DMS79 (cell line): ENCODE data around the gene JAKMIP1.

Source experiments
- DNase-seq: peaks from one replicate; lab custom pipeline; 2025; lab: John Stamatoyannopoulos, UW

JAKMIP1 gene

DNA sequence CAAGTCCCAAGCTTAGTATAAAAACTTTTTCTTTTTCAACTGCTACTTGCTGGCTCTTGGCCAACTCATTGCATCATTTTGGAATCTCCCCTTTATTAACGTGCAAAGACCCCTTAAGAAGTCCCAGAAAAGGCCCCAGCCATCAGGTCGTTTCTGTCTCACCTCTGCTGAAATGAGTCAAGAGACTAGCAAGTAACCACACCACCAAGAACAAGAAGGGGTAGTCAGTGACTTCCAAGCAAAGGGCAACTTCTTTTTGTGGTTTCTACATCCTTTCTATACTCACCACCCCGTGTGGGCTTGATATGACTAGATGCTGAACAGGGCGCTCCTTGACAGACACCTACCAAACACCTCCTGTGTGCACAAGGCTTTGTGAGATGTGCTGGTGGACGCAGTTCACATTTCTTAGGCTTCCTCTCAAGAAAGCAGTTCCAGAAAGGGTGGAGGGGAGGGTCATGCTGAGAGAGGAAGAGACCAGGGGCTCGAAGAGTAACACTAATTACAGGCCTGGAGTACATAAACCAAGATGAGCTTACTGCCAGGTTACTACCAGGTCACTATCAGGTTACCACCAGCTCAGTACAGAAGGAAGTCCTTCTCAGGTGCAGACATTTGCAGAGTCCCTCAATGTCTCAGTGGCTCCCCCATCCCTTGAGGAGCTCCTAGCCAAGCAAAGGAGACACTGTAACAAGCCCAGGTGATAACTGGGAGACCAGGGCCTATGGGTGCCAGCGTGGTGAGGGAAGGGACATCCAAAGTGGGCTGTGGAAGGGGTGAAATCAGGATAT lies 19.3 kb downstream of the JAKMIP1 start:
- no peak for DNase-seq

DNA sequence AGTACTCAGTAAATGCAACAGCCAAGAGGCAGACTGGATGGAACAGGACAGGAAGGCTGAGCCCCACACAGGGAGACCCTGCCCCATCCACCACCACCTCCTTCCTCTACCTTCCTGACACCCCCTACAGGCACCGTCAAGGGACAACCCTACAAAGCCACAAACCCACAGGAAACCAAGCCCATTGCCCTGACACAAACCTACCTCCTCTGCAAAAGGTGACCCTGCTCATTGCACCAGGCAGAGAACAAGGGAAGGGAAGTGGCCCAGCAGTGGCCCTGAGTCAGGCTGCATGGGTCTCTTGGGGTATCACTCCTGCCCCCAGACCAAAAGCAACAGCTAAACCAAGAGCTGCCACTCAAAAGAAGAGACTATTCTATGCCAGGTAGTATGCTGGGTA lies 21.0 kb downstream of the JAKMIP1 start:
- DNase-seq, result no peak

DNA sequence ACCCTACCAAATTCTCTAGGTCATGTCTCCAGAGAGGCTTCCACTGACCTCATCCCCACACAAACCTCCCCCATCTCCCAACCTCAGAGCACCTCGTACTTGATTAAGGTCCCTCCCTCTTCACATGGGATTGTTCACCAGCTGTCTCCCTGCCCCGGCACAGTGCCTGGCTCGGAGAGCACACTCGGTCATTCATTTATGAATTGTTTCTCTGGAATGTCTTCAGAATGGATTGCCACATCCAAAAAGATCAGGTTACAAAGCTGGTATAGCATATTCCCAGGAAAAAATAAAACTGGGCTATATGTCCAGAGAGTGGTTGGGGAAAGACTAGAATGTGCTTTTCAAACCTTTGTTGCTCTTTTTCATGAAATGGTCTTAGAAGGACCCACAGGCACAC lies 21.6 kb downstream of the JAKMIP1 start:
- no peak for DNase-seq

DNA sequence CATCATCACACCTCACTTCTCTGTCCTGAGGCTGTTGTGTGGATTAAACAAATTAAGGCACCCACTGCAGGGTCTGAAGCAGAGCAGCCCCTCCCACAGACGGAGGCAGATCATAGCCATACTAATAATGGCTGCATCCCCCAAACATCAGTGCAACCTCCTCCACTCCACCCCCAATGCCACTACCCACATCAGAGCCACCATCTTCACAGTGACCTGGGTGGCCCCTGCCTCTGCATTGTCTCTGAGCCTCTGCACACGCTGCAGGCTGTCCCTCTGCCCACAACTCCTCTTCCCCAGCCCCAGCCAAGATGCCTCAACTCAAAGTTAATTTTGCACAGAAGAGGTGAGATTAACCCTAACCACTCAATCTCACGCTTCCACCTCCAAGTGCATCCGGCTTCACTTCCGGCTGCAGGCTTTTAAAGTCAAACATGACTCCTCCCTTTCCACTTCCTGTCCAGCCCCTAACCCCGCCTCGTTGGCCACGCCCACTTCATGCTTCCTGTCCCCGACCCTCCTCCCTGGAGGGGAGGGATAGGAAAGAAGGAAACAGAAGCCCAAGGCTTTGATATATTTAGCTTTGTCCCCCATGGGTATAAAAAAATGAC lies 22.7 kb downstream of the JAKMIP1 start:
- no peak for DNase-seq

DNA sequence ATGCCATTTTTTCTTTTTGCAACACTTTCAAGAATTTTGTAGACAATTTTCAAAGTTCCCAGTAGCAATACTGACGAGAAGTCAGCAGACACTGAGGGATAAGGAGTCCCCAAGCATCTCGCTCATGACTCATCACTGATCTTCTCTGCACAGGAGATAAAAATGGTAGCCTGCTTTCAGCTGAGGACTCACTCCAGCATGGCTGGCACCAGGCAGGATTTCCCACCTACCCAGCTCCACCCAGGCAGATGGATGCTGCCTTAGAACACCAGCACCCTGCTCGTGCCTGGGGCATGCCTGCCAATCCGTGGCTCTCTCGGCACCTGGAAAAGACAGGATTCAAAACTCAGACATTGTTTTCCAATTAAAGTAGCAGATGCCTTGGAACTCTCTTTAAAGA lies 24.9 kb downstream of the JAKMIP1 start:
- DNase-seq, result no peak

DNA sequence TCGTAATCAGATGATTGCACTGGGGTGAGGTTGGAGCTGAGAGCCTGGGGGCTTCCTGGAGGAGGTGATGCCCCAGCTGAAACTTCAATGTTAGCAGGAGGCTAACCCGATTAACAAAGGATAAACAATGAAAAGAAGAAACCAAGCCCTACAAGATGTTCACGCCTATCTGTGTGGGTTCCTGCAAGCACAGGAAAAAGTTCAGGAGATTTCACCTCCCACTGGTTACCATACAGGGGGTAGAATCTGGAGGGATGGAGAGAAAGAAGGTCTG lies 27.5 kb downstream of the JAKMIP1 start:
- no peak for DNase-seq

DNA sequence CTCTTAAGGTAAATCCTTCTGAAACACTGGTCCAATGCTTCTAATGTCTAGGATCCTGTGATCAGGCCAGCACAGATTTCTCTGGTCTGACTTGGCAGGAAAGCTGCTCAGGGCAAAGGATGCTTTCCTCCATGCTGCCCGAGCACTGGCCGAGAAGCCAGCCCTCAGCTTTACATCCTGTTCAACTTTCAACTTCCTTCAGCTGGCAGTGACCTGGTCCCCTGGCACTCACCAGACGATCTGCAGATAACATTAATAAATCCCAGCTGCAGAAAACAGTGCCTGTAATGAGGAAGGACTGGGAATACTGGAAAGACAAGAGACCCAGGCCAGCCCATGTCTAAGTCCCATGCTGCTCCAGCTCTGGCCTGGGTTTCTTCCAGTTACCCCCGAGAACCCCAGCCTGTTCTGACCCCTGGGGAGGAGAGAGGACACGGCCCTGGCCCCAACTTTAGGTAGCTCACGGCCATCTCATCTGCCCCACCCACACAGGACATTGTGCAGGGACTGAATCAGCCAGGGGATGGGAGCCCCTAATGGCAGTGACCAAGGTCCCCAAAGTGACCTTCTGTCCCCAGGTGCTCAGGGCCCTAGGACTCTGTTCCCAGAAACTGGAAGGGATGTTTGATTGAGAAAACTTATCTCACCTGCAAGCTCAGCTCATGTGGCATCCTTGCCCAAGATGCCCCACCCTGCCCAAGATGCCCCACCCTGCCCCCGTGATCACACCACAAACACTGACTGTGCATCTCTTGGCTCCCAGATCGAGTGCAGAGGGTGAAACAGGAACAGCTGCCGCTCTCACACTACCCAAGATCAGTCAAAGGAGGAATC lies 28.0 kb downstream of the JAKMIP1 start:
- DNase-seq, result no peak

DNA sequence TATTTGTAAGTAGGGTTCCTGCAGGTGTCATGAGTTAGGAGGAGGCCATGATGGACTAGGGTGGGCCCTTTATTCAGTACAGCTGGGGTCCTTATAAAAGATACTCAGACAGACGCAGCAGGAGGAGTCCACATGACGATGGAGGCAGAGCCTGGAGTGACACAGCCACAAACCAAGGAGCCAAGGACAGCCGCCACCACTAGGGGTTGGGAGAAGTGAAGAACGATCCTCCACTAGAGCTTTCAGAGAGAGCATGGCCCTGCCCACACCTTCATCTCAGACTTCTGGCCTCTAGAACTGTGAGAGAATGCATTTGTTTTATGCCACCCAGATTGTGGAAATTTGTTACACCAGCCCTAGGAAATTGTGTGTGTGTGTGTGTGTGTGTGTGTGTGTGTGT lies 31.1 kb downstream of the JAKMIP1 start:
- no peak for DNase-seq

DNA sequence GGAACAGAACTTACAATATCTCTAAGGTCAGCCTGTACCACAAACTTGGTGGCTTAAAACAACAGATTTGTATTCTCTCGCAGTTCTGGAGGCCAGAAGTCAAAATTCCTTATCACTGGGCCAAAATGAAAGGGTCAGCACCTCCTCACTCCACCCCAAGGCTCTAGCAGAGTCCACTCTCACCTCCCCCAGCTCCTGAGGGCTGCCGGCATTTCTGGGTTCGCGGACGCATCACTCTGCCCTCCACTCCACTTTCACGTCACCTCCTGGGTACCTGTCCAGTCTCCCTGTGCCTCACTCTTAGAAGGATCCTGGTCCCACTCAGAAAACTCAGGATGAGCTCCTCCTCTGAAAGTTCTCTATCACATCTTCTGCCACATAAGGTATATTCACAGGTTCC lies 34.6 kb downstream of the JAKMIP1 start:
- no peak for DNase-seq

DNA sequence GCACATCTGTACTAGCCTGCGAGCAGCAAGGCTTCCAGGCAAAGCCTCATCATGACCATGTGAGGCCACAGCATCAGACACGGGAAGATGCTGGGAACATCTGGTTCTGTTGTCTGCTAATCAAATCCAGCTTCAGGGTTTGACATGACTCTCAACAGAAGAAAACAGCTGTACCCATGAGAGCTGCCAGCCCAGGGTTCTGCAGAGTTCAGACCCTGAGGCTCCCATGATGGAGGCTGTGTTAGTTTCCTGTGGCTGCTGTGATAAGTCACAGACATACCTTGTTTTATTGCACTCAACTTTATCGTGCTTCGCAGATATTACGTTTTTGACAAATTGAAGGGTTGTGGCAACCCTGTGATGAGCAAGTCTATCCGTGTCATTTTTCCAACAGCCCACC lies 37.5 kb downstream of the JAKMIP1 start:
- no peak for DNase-seq

DNA sequence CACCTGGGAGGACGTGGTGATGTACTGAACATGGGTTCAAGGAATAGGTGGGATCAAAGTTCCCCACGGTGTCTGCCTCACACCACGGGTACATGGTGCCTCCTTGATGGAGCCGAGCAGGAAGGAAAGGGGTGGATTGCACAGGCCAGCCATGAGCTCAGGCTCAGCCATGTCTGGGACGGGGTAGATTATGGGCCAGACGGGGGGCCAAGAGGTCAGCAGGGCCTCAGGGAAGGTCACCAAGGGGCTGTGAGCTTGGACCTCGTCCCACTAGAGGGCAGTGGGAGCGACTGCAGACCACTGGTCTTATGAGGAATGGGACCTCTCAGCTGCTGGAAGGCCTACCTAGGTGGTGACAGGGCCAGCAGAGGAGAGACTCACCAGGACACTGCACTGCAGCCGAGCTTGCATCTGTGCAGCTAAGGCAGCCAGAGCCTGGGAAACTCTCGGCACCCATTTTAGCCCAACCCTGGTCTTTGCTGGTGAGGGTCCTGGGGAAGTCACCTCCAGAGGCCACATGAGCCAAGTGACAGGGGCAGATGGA lies 38.4 kb downstream of the JAKMIP1 start:
- DNase-seq, result no peak

DNA sequence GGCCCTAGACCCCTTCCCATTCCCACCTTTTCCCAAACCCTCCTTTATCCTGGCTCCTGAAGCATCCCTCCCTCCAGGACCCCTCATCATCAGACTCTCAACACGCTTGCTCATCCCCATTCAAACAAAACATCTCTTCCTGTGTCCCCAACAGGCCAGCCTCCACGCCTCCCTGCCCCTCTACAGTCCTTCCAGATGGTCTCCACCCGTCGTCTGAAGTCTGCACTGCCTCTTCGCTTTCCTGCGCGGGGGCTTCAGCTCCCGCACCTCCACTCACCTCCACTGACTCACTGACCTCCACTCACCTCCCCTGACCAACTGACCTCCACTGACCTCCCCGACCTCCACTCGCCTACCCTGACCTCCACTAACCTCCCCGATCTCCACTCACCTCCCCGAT lies 39.8 kb downstream of the JAKMIP1 start:
- DNase-seq, result no peak

DNA sequence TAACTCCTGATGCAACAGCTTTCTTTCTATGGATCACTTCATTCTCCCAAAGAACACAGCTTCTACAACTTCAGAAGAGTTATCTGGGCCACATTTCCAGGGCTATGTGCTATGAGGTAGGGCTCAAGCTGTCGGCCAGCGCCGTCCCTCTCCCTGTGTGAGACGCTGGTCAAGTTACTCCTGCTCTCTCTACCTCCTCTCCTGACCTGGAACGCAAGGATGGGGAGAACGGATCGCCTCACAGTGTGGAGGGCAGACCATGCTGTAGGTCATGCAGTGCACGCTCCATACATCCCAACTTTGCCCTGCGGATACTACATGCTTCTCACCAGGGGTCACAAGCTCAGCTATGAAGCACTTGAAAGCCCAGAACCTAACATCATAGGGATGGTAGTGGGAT lies 42.4 kb downstream of the JAKMIP1 start:
- no peak for DNase-seq

DNA sequence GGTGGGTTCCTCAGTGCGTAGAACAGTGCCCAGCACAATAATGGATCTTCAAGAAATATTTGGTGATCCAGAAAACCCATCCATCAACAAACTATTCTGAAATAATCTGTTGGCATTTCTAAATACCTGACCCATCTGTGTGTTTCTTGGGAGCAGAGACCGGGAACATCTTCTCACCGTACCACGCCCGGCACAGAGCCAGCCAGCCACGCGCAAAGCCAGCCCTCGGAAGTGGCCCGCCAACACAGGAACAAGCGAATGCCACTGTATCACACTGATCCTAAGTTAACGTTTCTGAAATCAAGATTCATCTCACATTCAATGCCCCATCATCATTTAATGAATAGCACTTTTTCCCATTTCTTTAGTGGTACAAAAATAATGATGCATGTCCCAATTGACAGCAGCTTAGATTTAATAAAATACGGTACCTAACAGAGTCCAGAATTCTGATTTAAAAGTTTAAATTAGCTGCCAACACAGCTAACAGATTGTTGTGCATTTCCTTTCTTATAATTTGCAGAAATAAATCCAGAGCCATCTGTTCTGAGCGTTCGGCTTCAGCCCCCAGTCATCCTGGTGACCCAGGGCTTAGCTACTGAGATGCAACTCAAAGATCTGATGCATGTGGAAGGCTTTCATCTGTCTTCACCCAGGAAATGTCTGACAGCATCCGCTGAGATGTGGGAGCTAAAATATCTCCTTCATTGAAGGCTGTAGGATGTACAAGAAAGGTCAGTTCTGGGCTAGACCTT lies 44.2 kb downstream of the JAKMIP1 start:
- DNase-seq, result no peak

DNA sequence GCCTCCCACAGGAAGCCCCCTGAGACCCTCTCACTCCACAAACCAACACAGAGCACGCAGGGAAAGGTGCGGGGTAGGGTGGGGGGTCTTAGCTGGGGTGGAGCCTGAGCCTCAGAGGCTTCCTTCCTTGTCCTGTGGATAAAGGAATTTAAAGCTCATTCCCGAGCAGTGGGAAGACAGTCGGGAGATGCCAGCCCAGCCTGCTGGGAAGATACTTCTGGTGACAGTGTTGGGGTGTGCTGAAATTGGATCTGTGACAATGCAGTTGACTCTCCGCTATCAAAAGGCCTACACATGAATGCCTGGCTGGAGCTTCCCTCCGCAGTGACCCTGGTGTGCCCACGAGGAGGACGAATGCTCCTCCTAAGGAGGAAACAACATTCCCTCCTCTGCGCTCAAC lies 45.5 kb downstream of the JAKMIP1 start:
- DNase-seq, result no peak

DNA sequence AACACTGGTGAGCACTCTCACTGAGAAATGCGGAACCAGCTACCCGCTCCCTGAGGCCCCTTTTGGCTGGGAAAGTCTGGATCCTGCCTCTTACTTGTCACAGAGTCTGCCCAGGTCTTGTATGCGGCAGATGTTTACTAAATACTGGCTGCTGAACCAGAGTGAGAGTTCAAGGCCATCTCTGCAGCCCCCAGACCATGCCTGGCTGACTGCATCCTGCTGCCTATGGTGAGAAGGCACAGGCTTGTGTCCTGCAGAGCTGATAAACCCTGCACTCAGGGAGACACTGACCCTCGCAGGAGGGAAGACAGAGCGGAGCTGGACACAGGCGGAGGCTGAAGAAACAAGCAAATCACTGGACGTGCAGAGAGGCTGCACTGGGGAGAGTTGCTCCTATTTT lies 46.5 kb downstream of the JAKMIP1 start:
- DNase-seq, result no peak

DNA sequence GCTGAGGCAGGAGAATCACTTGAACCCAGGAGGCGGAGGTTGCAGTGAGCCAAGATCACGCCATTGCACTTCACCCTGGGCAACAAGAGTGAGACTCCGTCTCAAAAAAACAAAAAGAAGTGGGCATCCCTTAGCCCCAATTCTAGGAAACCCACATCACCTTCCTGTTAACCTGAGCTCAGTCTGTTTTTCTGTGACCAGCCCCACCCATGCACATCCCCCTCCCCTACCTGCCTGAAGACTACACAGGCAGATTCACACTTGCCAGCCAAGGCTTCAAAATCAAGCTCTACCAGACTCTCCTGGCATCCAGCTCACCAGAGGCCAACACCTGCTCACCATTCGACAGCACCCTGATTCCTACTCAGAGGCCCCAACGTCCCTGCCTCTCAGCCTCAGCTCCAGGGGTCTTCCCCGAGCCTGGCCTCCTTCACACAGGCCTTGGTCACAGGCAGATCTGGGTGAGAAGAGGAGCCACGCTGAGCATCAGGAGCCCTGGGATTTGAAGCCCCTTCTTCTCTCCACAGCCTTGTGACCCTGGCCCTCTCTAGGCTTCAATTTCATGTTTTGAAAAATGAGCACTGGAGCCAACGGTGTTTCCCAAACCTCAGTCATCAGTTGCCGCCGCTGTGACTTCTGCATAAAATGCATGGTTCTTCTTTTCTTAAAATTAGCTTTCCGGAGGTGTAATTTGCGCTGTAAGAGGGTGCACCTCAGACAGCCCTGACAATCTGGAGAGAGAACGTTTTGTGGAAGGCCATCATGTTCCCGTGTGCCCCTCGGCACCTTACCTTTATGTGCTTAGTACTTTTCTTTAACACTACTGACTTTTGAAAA lies 47.3 kb downstream of the JAKMIP1 start:
- DNase-seq, result no peak

DNA sequence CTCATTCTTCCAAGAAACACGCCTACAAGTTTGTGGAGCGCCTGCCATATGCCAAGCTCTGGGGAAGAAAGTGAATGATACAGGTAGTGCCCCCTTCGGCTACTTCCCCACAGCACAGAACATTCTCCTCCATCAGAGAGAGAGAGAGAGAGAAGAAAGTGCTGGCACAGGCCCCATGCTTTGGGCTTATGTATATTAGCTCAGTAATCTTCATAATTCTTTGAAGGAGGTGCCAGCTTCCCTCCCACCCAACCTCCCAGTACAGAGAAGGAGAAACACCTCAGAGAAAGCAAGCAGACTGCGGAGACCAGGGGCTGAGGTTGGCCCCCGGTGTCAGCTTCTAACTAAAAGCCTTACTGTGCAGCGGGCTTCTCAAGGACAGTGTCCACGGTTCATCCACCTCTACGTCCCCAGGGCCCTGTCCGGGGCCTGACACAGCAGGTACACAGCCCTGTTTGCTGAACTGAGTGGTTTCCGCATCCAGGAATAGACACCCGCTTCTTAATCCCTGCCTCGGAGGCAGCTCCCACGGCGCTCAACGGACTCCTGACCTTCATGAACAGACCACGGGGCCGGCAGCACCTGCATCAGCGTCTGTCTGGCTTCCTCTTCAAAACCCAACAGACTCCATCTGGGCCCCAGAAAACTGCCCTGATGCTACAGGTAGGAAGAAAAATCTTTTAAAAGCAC lies 50.2 kb downstream of the JAKMIP1 start:
- no peak for DNase-seq

DNA sequence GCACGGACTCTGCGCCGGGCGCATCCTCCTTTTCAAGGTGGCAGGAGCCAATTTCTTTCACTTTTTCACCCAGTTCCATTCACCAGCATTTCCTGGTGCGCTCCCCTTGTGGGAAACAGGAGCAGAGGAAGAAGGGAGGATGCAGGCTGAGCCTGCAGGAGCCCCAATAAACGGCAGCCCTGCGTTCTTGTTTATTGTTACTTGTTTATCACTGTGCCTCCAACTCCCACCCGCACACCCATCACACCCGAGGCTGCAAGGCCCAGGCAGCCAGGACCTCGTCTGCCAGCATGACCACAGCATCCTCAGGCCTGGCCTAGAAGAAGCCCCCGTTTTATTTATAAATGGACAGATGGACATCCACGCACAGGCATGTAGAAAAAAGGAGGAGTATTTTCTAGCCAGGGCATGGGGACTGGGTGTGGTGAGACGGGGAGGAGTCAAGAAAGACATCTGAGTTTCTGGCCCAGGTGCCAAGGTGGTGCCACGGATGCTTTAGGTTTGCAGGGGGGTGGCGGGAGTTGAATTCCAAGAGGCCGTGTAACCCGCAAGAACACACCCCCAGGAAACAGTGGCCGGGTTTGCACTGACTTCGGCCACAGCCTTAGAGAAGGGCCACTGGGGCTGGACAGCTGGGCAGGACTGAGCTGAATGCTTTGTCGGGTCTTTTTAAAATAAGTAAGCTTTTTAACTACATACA lies 51.7 kb downstream of the JAKMIP1 start:
- DNase-seq, result no peak

DNA sequence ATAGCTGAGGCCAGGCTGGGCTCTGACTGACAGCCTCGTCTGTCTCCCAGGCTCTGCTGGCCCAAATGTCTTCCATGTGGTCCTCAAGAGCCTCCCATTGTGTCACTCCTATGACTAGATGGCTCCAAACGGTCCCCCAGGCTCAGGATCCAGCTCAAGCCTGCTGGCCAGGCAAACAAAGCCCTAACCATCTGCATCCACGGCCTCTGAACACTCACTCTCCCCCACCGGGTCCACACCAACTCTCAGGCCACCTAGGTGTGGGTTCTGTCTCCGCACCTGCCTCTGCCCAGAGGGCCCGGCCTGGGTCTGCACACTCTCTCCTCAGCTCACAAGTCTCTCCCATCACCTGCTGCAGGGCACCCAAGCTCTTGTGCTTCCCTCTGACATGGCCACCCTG lies 52.9 kb downstream of the JAKMIP1 start:
- DNase-seq, result no peak
